ENCODE measurements around the gene ANKRD36.
"Not testable (repeated sequence)": the region's sequence is repeated elsewhere in the genome, so short reads cannot be mapped to it uniquely, and the experiment has no call there.

Gene ANKRD36

GRCh38 chr2:97129090-97129489 lies 16.1 kb downstream of the ANKRD36 start:
- not testable (repeated sequence) for DNase-seq

- DNase-seq = not testable (repeated sequence)
Measured at GRCh38 chr2:97144016-97144415, 31.1 kb downstream of the ANKRD36 start.

GRCh38 chr2:97166548-97166947 lies 53.6 kb downstream of the ANKRD36 start:
- DNase-seq = not testable (repeated sequence)

- DNase-seq = not testable (repeated sequence)
Measured at GRCh38 chr2:97167938-97168337, 55.0 kb downstream of the ANKRD36 start.

GRCh38 chr2:97168583-97168982 lies 55.6 kb downstream of the ANKRD36 start:
- not testable (repeated sequence) for DNase-seq

GRCh38 chr2:97180391-97180790 lies 67.4 kb downstream of the ANKRD36 start:
- not testable (repeated sequence) for DNase-seq

GRCh38 chr2:97195349-97195748 lies 82.4 kb downstream of the ANKRD36 start:
- not testable (repeated sequence) for DNase-seq

GRCh38 chr2:97197251-97197650 lies 84.3 kb downstream of the ANKRD36 start:
- not testable (repeated sequence) for DNase-seq

- not testable (repeated sequence) for DNase-seq
Measured at GRCh38 chr2:97200887-97201286, 87.9 kb downstream of the ANKRD36 start.

GRCh38 chr2:97202643-97203250 lies 89.8 kb downstream of the ANKRD36 start:
- DNase-seq = not testable (repeated sequence)

- DNase-seq = no peak
Measured at GRCh38 chr2:97210325-97210724, 97.4 kb downstream of the ANKRD36 start.

GRCh38 chr2:97215025-97215424 lies 102.1 kb downstream of the ANKRD36 start:
- not testable (repeated sequence) for DNase-seq

- not testable (repeated sequence) for DNase-seq
Measured at GRCh38 chr2:97230848-97231585, 118.1 kb downstream of the ANKRD36 start.

GRCh38 chr2:97232981-97233380 lies 120.0 kb downstream of the ANKRD36 start:
- not testable (repeated sequence) for DNase-seq

GRCh38 chr2:97233660-97234295 lies 120.8 kb downstream of the ANKRD36 start:
- DNase-seq = not testable (repeated sequence)

GRCh38 chr2:97261192-97261591 lies 148.2 kb downstream of the ANKRD36 start:
- DNase-seq = not testable (repeated sequence)

GRCh38 chr2:97266449-97266848 lies 153.5 kb downstream of the ANKRD36 start:
- not testable (repeated sequence) for DNase-seq

GRCh38 chr2:97267411-97268074 lies 154.6 kb downstream of the ANKRD36 start:
- DNase-seq = no peak

GRCh38 chr2:97268075-97268591 lies 155.2 kb downstream of the ANKRD36 start:
- DNase-seq = not testable (repeated sequence)

- not testable (repeated sequence) for DNase-seq
Measured at GRCh38 chr2:97276232-97276798, 163.4 kb downstream of the ANKRD36 start.

GRCh38 chr2:97285187-97285586 lies 172.2 kb downstream of the ANKRD36 start:
- not testable (repeated sequence) for DNase-seq

GRCh38 chr2:97293687-97294086 lies 180.7 kb downstream of the ANKRD36 start:
- not testable (repeated sequence) for DNase-seq
